Cardiac ventricle fibroblast (primary cell): Measurements from ENCODE around the gene MYORG. TPM values are rescaled to one million over a fixed set of nuclear protein-coding genes. Genes with fewer than 3 reads are reported as not detected.

Source experiments
- total RNA-seq: library from RNA; depleted of rRNA; stranded (reverse); fragments of >200 nt; gene quantifications from 2 replicates; pipeline ENCODE4 v1.2.3, GENCODE V29; 2015

MYORG gene
- 4.8 and 5.1 TPM in 2 replicates for total RNA-seq

DNA sequence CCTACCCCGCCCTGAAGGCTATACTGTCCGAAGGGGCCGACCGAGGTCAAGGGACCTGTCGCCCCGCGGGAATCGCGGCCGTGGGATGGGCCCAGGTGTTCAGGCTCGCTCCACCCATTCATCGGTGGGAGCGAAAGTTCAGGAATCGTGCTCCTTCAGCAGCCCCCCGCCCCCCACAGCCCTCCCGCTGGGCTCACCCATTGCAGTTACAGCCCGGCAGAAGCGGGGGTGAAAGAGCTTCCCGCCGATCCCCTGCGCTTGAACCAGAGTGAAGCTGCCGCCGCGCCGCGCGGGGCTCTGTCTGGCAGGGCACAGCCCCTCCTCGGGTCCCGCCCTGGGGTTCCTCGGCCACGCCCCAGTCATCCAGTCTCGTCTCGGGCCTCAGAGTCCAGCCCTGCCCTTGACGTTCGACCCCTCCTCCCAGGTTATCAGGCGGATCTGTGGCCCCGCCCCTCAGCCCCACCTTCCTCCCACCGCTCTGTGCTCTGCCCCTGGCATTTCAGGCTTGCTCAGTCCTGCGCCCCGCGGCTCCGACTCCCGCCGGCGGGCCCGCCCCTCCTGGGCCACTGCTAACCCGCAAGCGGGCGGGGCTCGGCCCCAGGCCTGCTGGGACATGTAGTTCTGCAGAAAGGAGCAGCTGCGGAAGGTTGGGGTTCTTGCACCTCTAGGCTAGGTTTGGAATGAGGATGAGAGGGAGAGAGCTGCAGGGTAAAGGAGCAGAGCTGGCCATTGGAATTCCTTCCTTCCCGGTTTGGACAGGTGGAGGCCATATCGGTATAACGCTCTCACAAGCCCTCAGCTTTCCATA, at the start of gene MYORG:
Gene MYORG, minus strand, starts transcription at position 303 of the 808 bp plus-strand sequence. CDS start 3,955 bp downstream, outside the sequence.

DNA sequence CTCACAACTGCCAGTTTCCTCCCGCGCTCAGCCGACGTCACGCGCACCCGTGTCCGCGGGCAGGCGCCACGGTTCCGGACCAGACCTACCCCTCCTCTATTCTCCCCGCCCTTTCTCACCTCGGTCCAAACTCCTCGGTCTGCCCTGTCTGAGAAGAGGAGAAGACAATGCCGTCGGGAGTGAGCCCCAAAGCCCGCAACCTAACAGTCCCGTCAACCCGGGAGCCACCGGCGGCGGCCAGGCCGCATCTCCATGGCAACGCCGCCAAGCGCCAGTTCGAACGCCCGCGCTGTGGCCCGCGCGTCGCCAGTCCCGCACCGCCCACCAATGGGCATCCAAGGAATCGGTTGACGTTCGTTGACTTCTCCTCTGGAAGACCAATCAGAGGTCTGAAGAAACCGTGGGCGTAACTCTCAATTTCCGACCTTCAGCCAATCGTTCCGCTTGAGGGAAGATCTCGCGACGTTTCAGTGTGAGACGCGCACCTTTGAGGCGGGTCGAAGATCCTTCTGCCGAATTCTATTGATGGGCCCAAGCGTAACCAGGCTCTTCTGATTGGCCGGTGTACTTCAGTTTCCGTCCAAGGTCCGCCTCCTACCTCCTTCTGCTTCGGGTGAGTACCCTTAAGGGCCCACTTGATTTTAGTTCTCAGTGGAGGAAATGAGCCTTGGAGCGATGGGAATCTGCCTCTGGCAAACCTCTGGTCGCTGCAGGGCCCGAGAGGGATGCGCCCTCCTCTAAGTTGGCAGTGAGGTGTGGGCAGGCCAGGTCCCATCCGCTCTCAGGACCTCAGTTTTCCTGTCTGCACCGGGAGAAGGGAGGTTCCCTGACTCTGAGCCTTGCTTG, 47.5 kb downstream of the MYORG start, which contains the start of the genes KIF24 and NUDT2:
Gene KIF24, minus strand, starts transcription at position 282 of the 846 bp plus-strand sequence. CDS start 17,922 bp downstream, outside the sequence.
Gene NUDT2, plus strand, starts transcription at position 583 of the 846 bp plus-strand sequence. CDS start 9,471 bp downstream, outside the sequence.

Other genes with a start within 250 kb of the MYORG start
- gene UBAP1, start 197.9 kb downstream of the MYORG start, total RNA-seq = 34.7 and 38.6 TPM in 2 replicates
- gene KIF24, start 47.6 kb downstream of the MYORG start, total RNA-seq = 0.56 and 0.78 TPM in 2 replicates
- gene NUDT2, start 47.3 kb downstream of the MYORG start, total RNA-seq = 31.6 and 38.8 TPM in 2 replicates
- 5.4 and 6.7 TPM in 2 replicates for gene FAM219A, start 81.7 kb upstream of the MYORG start, total RNA-seq
- gene DNAI1, start 81.9 kb upstream of the MYORG start, total RNA-seq = not detected in 2 replicates
- not detected in 2 replicates for gene ENHO, start 146.1 kb upstream of the MYORG start, total RNA-seq
- 0.39 and 0.56 TPM in 2 replicates for gene CNTFR, start 212.8 kb upstream of the MYORG start, total RNA-seq
- 21.7 and 30.3 TPM in 2 replicates for gene RPP25L, start 235.2 kb upstream of the MYORG start, total RNA-seq
- gene DCTN3, start 243.6 kb upstream of the MYORG start, total RNA-seq = 57.8 and 71.7 TPM in 2 replicates